AG09319 (cell line): ENCODE data around the gene RO60.

Experiments used
- DNase-seq: peaks from one replicate; pipeline ENCODE4 v3.0.0-alpha.2; 2010; ENCODE audit warnings: low read depth; ENCODE audit errors: extremely low read depth
- TF ChIP-seq, protein P1 (sequence below): IDR thresholded peaks from 2 replicates; pipeline ENCODE4 v1.5.1; 2011; ENCODE audit warnings: low read depth, mild to moderate bottlenecking, inconsistent platforms, low read length, moderate library complexity

The RO60 gene

DNA sequence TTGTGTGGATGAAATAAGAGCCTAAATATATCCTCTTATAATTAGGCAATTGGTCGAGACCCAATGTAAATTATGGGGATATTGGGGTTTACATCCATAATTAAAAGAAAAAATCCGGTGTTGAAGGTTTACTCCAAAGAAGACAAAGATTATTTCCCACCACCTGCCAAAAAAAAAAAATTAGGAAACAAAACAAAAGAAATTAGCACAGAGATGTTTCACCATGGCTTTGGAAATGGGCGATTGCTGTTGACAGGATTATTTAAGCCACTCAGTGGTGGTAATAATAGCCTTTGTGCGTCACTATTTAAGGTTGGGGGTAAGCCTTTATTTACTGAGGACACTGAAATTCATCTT, 46.4 kb downstream of the RO60 start:
- no peak for DNase-seq
- TF ChIP-seq, protein P1, sequence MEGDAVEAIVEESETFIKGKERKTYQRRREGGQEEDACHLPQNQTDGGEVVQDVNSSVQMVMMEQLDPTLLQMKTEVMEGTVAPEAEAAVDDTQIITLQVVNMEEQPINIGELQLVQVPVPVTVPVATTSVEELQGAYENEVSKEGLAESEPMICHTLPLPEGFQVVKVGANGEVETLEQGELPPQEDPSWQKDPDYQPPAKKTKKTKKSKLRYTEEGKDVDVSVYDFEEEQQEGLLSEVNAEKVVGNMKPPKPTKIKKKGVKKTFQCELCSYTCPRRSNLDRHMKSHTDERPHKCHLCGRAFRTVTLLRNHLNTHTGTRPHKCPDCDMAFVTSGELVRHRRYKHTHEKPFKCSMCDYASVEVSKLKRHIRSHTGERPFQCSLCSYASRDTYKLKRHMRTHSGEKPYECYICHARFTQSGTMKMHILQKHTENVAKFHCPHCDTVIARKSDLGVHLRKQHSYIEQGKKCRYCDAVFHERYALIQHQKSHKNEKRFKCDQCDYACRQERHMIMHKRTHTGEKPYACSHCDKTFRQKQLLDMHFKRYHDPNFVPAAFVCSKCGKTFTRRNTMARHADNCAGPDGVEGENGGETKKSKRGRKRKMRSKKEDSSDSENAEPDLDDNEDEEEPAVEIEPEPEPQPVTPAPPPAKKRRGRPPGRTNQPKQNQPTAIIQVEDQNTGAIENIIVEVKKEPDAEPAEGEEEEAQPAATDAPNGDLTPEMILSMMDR = no peak

DNA sequence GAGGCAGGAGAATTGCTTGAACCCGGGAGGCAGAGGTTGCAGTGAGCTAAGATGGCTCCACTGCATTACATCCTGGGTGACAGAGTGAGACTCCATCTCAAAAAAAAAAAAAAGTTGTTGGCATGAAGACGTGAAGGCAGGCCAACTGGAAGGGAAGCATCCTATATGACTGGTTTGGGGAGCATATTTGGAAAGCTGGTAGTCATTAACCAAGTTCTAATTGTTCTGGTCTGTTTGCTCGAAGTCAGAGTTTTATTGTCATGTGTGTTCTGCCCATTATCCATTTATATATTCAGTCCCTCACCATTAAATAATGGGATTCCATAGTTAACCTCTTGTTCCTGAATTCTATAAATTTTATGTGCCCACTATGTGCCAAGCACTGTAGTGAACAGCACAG, 49.1 kb downstream of the RO60 start:
- DNase-seq = no peak
- TF ChIP-seq, protein P1 = no peak
